Gastroesophageal sphincter (tissue), 3 donors: ENCODE measurements around the gene DUSP9.
"Not testable (repeated sequence)": the region's sequence is repeated elsewhere in the genome, so short reads cannot be mapped to it uniquely, and the experiment has no call there.

Experiments
- EP300 ChIP-seq: sonication (generic); formaldehyde crosslinking; IDR thresholded peaks from one replicate; pipeline ENCODE4 v1.6.1; 2017; ENCODE audit warnings: antibody characterized with exemption, mild to moderate bottlenecking
- POLR2A ChIP-seq, 2 donors: fragments of 450-650 bp; IDR thresholded peaks; one replicate each; pipeline ENCODE4 v1.6.1; 2017; ENCODE audit warnings: antibody characterized with exemption in 2 of 2, mild to moderate bottlenecking in 2 of 2, moderate library complexity in 1 of 2
- POLR2AphosphoS5 ChIP-seq: sonication (generic); formaldehyde crosslinking; IDR thresholded peaks from one replicate; pipeline ENCODE4 v1.6.1; 2017; ENCODE audit warnings: antibody characterized with exemption
- TF ChIP-seq, protein P1 (sequence below), 4 experiments: fragments of 200-600 bp in 2 of 4; fragments of 450-650 bp in 2 of 4; sonication (generic) in 1 of 4; IDR thresholded peaks; one replicate each; pipeline ENCODE4 v1.5.1; 2017 to 2019; ENCODE audit warnings: antibody characterized with exemption in 4 of 4, mild to moderate bottlenecking in 2 of 4, moderate library complexity in 2 of 4

DNA sequence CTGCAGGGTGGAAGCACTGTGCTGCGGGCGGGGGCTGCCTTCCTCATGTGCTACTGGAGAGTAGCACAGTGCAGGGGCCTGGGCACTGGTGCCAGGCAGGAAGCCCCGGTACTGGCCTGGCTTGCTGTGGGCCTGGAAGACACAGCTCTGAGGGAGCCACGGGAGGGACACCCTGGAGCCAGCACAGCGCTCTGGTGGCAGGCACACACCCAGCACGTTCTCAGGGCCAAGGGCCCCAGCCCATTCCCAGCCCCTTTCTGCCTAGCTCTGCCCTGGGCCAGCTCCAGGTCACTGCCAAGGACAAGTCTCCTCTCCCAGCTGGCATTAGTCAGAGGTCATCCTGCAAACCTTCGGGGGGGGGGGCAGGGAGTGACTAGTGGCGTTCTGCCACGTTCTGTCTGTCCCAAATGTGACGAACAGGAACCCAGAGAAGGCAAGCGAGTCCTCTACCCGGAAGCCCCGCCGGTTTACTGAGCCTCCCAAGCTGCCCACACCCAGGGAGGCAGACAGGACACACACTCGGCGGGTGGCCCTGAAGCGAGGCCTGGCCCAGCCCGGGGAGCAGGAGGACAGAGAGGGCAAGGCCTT is 52.9 kb downstream of the DUSP9 start:
- TF ChIP-seq, protein P1, sequence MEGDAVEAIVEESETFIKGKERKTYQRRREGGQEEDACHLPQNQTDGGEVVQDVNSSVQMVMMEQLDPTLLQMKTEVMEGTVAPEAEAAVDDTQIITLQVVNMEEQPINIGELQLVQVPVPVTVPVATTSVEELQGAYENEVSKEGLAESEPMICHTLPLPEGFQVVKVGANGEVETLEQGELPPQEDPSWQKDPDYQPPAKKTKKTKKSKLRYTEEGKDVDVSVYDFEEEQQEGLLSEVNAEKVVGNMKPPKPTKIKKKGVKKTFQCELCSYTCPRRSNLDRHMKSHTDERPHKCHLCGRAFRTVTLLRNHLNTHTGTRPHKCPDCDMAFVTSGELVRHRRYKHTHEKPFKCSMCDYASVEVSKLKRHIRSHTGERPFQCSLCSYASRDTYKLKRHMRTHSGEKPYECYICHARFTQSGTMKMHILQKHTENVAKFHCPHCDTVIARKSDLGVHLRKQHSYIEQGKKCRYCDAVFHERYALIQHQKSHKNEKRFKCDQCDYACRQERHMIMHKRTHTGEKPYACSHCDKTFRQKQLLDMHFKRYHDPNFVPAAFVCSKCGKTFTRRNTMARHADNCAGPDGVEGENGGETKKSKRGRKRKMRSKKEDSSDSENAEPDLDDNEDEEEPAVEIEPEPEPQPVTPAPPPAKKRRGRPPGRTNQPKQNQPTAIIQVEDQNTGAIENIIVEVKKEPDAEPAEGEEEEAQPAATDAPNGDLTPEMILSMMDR (IDR thresholded peaks at IDR 0.05) = not testable (repeated sequence)
- TF ChIP-seq POLR2A (IDR thresholded peaks at IDR 0.05); POLR2AphosphoS5; EP300: not testable (repeated sequence)
